Activated naive CD4-positive, alpha-beta T cell treated with anti-CD3 and anti-CD28 coated beads, Interleukin-2, amount 10 ng/mL, durations not matched to agents 5 hours and 36 hours (primary cell): Measurements from ENCODE around the gene FADD. TPM values are rescaled to one million over a fixed set of nuclear protein-coding genes. Genes with fewer than 3 reads are reported as not detected.

Experiments
- total RNA-seq, 2 experiments: library from RNA; stranded (reverse); gene quantifications; one replicate each; pipeline ENCODE4 v1.2.3, GENCODE V29; 2021

The FADD gene
- total RNA-seq: 10 to 100 TPM; 33.1 to 34.0 TPM

DNA sequence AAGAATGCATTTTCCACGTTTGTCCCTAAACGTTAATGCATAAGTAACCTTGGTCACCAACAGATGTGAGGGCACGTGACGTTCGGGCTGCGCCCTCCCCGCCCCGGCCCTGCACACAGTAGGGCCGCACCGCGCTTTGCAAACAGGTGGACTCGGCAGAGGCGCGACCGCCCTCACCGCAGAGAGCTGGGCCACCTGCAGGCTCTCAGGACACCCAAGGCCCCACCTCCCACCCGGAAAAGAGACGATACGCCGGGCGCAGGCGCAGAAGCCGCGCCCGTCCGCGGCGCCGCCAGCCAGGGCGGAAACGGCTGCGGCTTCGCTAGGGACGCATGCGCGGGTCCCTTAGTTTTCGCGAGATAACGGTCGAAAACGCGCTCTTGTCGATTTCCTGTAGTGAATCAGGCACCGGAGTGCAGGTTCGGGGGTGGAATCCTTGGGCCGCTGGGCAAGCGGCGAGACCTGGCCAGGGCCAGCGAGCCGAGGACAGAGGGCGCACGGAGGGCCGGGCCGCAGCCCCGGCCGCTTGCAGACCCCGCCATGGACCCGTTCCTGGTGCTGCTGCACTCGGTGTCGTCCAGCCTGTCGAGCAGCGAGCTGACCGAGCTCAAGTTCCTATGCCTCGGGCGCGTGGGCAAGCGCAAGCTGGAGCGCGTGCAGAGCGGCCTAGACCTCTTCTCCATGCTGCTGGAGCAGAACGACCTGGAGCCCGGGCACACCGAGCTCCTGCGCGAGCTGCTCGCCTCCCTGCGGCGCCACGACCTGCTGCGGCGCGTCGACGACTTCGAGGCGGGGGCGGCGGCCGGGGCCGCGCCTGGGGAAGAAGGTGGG, at the start of gene FADD:
Gene FADD, plus strand, starts transcription at position 377 of the 831 bp plus-strand sequence. Its CDS starts 164 bp downstream, at position 541.

Other genes starting within 250 kb of the FADD start
- not detected for gene ANO1, start 125.0 kb upstream of the FADD start, total RNA-seq
- 10 to 100 TPM; 29.3 to 32.2 TPM for gene PPFIA1, start 67.4 kb downstream of the FADD start, total RNA-seq
- gene CTTN, start 195.2 kb downstream of the FADD start, total RNA-seq: under 1 TPM; 0.39 to 0.83 TPM